Measurements from ENCODE around the gene RBM8A. TPM values are rescaled to one million over a fixed set of nuclear protein-coding genes. Genes with fewer than 3 reads are reported as not detected.
"Not testable (repeated sequence)": the region's sequence is repeated elsewhere in the genome, so short reads cannot be mapped to it uniquely, and the experiment has no call there.

RBM8A gene
- total RNA-seq, 1 donor from 2014 or later: 81.6 TPM

DNA sequence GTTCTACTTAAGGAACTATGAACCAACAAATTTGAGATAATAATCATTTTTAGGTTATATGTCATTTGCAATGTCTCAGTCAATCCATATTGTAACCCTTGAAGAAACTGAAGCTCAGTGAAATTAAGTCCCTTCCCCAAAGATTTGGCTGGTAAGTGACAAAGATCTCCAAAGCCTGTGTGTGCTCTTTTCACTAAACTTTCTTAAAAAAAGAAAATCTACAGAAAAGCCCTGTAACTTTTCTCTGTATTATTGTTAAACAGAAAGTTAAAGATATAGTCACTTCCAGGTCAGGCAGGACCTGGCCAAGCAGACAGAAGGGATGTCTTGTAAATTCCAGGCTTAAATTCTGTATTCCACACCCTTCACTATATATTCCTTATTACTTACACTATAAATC, 29.1 kb upstream of the RBM8A start:
- DNase-seq: no peak

DNA sequence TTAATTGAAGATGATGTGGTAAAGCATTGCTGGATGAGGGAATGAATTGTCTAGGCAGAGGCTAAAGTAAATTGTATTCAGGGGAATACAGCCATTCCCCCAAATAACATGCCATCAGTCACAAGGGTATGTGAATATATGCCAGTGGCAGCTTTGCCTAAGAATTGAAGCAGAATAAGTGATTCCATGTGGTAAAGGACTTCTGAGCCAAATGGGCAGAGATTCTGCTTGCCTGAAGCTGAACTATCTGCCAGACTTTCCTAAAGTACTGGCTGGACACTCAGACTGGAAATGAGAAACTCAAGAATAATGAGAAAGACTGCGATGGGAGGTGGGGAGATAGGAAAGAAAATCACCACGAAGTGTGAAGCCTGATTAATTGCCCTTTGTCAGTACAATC, 28.2 kb upstream of the RBM8A start:
- no peak for DNase-seq

DNA sequence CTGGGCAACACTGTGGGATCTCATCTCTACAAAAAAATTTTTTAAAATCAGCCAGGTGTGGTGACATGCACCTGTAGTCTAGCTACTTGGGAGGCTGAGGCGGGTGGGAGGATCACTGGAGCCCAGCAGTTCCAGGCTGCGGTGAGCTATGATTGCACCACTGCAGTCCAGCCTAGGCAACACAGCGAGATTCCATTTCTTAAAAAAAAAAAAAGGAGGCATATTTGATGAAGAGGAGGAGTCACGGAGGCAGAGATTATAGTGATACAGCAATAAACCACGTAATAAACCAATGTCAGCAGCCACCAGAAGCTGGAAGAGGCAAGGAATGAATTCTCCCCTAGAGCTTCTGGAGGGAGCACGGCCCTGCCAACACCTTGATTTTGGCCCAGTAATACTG, 26.6 kb upstream of the RBM8A start:
- DNase-seq: no peak

DNA sequence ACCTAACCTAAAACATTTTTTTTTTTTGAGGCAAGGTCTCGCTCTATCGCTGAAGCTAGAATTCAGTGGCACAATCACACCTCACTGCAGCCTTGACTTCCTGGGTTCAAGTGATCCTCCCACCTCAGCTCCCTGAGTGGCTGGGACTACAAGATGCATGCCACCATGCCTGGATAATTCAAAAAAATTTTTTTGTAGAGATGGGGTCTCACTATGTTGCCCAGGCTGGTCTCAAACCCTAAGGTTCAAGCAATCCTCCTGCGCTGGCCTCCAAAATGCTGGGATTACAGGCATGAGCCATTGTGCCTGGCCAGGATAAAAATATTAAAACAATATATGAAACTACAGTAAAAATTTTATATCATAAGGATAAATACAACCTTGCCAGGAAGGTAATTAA, 25.6 kb upstream of the RBM8A start:
- no peak for DNase-seq

DNA sequence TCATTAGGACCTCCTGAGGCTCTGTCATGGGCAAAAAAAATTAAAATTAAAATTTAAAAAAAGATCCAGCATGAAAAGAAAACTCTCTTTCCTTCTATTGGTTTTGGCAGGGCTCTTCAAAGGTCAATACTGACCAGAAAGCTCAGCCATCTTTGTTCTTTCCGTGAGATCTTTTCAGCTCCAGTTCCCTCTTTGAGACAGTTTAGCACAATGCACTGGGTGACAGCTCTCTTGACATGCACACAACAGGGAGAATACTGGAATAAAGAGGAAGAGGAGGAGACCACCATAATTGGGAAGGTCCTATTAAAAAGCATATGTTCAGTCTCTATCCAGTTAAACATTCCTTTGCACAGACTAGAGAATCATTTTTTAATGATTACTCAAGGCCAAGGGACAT, 24.2 kb upstream of the RBM8A start:
- DNase-seq: no peak

DNA sequence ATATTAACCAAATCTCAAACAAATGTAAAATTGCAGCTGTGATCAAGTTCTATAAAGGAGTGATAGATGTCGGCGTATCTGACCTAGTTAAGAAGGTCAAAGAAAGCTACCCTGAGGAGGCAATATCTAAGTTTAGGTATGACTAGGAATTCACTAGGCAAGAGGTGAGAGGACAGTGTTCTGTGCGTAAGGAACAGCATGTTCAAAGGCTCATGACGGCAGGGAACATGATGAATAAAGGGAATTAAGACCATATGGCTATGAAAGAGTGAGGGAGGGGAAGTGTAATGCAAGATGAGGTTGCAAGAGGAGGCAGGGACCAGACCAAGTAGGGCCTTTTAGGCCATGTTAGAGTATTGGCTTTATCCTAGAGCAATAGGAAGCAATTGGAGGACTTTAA, 21.9 kb upstream of the RBM8A start:
- DNase-seq: no peak

DNA sequence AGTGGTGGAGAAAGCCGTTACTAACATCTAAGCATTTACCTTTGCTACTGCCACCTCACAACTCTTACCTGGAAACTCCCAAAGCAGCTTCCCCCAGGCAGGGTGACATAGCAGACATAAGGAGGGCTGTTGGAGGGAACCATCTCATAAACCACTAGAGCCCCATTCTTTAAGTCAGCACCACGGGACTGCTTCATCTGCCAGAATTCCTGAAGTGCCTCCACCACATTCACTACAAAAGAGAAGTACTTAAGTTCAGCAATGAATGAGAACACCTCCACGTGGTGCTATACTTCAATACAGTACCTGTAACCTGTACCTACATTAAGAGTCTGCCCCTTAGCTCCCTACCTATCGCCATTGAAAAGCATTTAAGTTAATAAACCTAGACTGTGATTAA, 20.3 kb upstream of the RBM8A start:
- DNase-seq: no peak

DNA sequence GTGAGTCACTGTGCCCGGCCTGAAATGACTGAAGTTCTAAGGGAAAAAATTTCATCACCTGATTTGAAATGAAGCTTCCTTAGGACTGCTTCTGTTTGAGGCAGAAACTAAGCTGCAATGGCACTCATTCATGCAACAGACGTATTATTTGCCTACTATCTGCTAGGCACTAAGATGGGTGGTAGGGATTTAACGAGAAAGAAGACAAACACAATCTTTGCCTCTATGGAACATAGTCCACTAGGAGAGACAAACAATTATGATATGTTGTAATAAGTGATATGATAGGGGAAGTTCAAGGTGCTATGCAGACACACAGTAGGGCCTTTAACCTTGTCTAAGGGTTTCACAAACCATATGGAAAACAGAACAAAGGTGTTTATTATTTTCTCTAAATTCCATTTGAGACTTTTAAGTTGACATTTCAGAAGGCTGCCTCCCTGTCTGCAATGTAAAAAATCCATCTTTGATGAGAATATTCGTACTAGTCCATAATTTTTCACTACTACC, 19.2 kb upstream of the RBM8A start:
- DNase-seq: no peak

DNA sequence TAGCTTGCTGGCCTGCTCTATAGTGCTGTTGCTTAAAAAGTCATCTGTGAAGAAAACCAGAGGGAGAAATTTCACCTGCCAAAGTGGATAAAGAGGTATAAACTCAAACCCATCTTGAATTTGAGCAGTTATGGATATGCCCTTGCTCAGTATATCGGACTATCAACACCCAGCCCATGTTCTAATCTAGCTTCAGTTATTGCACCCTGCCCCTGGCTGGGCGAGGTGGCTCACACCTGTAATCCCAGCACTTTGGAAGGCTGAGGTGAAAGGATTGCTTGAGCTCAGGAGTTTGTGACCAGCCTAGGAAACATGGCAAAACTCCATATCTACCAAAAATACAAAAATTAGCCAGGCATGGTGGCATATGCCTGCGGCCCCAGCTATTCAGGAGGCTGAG, 17.2 kb upstream of the RBM8A start:
- no peak for DNase-seq

DNA sequence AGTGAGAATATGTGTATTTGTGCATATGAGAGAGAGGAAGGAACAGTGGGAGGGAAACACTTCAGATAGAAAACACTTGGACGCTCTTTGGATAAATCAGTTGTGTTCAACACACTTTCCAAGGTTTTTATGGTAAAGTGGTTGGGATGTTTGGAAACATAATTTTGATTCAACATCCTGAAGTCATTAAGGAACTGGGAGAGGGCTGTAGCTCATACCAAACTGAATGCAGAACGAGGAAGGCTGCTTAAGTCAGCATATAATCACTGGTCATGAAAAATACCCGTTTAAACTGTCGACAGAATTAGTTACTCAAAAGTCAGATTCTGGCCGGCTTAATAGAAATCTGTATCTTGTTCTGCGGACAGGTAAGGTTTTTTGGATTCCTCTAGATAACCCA, 15.6 kb upstream of the RBM8A start:
- no peak for DNase-seq

DNA sequence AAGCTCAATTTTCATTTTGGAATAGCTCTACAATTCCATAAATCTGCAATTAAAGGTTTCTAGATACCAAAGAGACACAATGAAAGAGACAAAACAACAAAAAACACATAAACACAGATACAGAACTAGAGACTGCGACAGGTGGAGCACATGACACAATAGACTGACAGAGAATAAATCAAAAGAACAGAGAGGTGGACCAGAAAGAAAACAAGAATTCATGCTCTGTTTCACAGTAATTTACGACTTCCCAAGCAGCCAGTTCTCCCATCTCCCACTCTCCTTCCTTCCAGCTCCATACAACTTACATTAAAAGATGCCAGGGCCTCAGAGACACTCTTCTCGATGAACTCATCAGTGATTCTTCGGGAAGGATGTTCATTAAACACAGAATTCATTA, 15.1 kb upstream of the RBM8A start:
- no peak for DNase-seq

DNA sequence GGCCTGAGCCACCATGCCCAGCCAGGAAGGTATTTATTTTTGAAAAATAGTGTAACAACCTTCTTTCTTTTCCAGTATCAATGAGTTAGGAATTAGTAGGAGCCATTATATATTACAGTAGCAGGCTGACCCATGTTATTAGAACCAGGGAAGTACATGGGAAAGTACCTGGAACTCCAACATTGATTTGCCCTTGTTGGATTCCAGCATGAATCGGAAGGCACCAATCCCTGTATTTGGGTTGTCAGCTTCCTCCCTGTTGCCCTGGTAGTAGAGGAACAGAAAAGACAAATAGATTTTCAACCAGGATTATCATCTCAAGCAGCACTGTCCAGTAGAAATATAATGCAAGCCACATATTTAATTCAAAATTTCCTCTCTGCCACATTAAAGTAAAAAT, 10.2 kb upstream of the RBM8A start:
- DNase-seq: no peak

DNA sequence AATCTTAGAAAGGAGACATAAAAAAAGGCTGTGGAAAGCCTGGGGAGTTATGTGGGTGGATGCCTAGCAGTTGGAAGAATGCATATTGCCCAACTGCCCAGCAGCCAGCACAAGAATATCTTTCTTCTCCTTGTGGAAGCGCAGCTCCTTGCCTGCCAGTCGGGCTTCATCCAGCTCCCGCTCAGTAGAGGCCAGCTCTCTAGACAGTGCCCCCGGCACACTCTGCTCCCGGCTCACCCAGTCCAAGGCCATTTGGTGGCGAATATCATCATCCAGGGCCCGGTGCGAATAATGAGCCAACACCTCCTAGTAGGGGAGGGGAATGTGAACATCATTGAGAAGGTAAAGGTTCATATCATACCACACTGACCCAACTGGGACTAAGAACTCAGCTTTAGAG, 9.0 kb upstream of the RBM8A start:
- no peak for DNase-seq

DNA sequence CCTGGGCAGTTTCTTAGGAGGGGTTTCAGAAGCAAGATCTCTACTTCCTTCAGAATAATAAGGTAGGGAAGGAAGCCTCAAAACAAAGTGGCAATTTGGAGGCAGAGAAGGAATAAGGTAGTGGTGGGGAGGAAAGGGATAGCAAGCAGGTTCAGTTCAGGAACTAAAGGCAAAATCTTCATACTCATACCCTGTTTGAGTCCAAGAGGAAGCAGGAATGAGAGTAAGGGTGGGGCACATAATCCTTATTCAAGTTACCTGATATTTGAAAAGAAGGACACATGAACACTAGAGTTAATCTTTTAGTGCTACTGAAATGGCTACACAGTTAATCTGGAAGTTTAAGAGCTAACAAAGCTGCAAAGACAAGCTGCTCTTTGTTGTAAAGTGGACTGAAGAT, 8.4 kb upstream of the RBM8A start:
- DNase-seq: no peak

DNA sequence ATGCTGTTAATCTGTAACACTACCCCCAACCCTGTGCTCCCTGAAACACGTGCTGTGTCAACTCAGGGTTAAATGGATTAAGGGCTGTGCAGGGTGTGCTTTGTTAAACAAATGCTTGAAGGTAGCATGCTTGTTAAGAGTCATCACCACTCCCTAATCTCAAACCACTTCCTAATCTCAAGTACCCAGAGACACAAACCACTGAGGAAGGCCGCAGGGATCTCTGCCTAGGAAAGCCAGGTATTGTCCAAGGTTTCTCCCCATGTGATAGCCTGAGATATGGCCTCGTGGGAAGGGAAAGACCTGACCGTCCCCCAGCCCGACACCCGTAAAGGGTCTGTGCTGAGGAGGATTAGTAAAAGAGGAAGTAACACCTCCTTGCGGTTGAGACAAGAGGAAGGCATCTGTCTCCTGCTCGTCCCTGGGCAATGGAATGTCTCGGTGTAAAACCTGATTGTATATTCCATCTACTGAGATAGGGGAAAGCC, 5.3 kb upstream of the RBM8A start:
- not testable (repeated sequence) for DNase-seq

DNA sequence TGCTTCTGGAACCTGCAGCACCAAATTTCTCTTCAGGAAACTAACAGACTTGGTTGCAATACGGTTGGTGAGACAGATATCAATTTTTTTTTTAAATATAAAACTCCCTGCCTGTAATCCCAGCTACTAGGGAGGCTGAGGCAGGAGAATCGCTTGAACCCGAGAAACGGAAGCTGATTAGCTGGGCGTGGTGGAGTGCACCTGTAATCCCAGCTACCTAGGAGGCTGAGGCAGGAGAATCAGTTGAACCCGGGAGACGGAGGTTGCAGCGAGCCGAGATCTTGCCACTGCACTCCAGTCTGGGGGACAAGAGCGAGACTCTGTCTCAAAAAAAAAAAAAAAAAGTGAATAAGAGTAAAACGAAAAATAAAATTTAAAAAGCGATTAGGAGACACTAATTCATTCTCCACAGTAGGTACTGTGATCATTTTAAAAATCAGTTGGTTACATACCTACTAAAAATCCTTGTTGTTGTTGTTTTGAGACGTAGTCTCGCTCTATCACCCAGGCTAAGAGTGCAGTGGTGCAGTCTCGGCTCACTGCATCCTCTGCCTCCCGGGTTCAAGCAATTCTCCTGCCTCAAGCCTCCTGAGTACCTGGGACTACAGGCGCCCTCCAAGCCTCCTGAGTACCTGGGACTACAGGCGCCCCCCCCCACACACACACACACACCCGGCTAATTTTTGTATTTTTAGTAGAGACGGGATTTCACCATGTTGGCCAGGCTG, 796 bp upstream of the RBM8A start:
- DNase-seq: no peak

DNA sequence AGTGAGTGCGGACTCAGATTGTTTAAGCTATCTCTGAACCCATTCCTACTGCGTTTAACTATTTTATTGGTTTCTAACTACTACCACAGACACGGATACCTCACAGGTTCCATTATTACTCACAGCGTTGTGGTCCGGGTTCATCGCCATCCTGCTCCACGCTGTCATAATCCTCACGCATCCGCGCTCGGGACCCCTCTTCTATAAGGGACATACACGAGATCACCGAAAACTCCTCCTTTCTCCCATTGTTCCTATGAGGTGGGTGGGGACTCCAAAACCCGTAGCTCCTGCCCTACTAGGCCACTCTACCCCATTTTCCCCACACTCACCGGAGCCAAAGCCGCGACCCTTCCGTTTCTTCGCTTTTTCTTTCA, 610 bp downstream of the RBM8A start:
- DNase-seq: no peak

DNA sequence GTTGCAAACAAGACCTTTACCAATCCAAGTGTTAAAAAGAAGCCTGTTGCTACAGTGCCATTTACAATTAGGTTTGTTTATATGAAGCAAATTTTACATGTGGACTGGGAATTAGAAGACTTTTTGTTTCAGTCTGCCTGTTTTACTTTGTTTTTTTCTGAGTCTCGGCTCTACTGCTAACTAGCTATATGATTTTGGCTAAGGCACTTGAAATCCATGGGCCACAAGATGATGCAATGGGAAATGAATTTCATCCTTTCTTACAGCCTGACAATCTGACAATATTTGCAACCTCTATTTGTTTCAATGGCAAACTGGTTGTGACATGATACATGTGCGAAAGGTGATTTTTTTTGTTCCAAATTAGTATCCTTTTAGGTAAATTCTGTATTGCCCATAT, 5.0 kb downstream of the RBM8A start:
- DNase-seq: no peak

DNA sequence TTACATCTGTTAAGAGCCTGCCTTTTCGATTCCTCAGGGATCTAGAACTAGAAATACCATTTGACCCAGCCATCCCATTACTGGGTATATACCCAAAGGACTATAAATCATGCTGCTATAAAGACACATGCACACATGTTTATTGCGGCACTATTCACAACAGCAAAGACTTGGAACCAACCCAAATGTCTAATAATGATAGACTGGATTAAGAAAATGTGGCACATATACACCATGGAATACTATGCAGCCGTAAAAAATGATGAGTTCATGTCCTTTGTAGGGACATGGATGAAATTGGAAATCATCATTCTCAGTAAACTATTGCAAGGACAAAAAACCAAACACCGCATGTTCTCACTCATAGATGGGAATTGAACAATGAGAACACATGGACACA, 7.0 kb downstream of the RBM8A start:
- DNase-seq: not testable (repeated sequence)

DNA sequence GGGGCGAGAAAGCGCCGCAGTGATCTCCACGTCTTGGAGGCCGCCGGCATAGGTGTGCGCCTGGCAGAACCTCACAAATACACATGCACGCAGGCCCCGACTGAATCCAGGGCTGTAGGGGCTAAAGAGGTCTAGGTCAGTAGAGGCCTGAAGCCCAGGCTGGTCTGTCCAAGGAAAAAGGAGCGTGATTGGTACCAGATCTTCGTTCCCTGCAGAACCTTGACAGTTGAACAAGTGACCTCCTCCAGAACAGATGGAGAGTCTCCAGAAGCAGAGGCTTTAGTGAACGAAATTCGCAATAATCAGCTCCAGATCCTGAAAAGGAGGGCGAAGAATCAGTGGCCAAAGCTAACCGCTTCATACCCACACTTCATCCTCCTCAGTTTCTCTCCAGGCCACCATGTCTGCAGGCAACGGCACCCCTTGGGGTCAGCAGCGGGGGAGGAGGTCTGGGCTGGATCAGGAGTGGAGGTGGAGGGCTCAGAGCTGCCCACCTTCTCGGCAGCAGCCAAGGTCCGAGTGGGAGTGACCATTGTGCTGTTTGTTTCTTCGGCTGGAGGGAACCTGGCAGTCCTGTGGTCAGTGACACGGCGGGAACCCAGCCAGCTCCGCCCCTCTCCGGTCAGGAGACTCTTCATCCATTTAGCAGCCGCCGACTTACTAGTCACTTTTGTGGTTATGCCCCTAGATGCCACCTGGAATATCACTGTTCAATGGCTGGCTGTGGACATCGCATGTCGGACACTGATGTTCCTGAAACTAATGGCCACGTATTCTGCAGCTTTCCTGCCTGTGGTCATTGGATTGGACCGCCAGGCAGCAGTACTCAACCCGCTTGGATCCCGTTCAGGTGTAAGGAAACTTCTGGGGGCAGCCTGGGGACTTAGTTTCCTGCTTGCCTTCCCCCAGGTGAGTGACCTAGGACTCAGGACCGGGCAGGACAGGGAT, 8.0 kb downstream of the RBM8A start:
- DNase-seq: peak; percentile 23

DNA sequence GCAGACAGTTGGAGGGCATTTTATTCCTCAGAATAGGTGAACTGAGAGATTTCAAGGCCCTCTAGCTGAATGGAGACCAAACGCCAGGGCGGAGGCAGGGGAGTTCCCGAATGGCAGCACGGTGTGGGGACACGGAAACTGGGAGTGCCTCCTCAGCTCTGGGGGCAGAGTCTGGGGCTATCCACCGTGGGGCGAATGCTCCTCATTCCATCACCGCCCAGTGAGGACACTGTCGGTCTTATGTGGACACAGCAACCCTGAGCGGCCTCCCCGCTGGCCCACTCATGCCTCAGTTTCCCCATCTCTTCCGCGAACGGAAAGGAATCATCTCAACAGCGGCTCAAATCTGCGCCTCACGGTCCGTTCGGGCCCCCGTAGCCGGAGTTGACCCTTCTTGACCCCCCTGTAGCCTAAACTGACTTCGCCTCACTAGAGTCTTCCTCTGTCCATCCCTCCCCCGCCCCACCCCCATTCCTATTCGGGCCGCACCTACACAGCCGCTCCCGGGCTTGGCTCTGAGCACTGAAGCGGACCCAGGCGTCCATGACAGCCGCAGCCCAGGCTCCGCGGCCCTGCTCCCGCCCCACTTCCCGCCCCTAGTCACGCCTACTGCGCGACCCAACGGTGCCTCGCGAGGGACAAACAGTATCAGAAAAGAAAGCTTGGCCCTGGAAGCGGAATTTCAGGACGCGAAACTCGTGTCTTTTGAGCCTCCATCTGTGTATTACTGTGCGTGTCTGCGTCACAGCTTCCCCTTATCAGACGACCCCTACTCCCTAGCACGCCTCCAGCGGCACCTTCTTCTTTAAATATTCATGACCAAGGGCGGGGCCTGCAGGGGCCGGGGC, 8.9 kb downstream of the RBM8A start, which contains the start of gene PEX11B:
Gene PEX11B (minus strand): TSS at position 574 of the 848 bp plus-strand sequence. CDS start 29 bp downstream, at position 545.
- peak; percentile 93 for DNase-seq

DNA sequence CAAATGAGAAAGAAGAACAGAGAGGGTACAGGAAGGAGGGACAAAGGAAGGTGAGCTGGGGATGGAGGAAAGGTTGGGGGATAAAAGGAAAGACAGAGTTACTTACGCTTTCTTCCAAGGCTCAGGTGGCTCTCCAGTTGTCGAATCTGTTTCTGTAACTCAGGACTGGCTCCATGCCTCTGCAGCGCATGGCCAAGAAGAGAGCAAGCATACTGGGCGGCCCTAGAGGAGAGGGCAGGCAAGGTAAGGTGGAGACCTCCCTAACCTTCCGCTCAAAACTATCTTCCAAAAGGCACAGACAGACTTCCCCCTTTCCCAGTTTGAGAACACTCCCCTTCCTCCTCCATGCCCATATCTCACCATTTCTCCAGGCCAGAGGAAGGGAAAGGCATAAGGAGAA, 9.7 kb downstream of the RBM8A start:
- no peak for DNase-seq
